NCI-H128 (cell line): ENCODE results near the gene NYAP1.
A peak's percentile ranks its signal among the peaks of the same experiment; 100 is the strongest.
"Not testable (repeated sequence)": the region's sequence is repeated elsewhere in the genome, so short reads cannot be mapped to it uniquely, and the experiment has no call there.

Source experiments
- DNase-seq: peaks from one replicate; lab custom pipeline; 2025; ENCODE audit not compliant: unreplicated experiment; lab: John Stamatoyannopoulos, UW

The NYAP1 gene

GRCh38 chr7:100483722-100484672 lies at the start of gene NYAP1:
TSS of gene NYAP1 (plus strand) at chr7:100483927. CDS start at chr7:100485312, 1,385 bp downstream.
- peak; percentile 55 for DNase-seq

DNA sequence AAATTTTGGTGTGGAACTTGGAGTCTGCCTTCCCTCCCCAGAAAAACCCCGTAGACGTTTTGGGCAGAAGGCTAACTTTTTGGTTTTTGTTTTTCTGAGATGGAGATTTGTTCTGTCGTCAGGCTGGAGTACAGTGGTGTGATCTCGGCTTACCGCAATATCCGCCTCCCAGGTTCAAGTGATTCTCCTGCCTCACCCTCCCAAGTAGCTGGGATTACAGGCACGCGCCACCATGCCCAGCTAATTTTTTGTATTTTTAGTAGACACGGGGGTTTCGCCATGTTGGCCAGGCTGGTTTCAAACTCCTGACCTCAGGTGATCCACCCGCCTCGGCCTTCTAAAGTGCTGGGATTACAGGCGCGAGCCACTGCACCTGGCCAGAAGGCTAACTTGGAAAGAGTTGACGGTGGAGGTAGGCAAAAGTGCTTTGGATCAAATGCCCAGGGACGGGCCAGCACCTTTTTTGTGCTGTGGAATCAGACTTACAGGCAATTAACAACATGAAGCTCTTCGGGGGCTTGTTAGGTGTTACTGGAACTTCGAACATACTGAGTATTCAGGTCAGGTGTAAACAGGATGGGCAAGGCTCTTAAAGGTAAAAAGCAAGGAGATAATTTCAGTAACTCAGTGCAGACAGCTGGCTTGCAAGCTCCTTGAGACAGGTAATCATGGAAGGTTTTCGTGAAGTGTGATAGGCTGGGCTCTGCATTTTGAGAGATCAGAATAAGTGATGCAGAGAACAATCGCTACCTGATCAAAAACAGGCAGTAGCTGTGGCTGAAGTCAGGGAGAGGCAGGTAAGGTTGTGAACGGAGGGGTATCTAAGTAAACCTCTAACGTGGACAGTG lies 49.2 kb upstream of the NYAP1 start:
- no peak for DNase-seq

- DNase-seq: no peak
These were observed 48.1 kb upstream of the NYAP1 start for GRCh38 chr7:100435401-100436304.

DNA sequence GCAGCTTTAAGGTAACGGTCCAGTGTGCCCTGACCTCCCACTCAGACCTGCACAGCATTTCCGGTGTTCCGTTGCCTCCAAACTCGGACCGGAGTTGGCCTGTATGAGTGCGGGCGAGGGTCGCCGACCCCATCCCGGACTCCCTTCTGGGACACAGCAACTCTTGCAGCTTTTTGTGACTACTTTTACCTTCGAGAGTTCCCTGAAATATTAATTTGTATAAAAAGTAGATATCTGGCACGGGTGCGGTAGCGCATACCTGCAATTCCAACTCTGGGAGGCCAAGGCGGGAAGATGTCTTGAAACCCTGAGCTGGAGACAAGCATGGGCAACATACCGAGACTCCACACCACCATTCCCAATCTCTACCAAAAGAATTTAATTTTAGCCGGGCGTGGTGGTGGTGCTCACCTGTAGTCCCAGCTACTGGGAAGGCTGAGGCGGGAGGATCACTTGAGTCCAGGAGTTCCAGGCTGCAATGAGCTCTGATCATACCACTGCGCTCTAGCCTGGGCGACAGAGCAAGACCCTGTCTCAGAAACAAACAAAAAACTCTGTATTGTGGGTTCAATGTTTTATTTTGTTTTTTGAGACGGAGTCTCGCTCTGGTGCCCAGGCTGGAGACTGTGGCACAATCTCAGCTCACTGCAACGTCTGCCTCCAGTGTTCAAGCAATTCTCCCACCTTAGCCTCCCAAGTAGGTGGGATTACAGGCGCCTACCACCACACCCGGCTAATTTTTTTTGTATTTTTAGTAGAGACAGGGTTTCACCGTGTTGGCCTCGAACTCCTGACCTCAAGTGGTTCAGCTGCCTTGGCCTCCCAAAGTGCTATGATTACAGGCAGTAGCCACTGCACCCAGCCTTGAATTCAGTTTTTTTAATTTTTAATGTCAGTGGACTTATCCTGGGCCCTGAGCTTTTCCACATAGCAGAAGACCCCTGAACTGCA lies 46.3 kb upstream of the NYAP1 start:
- DNase-seq: no peak

DNA sequence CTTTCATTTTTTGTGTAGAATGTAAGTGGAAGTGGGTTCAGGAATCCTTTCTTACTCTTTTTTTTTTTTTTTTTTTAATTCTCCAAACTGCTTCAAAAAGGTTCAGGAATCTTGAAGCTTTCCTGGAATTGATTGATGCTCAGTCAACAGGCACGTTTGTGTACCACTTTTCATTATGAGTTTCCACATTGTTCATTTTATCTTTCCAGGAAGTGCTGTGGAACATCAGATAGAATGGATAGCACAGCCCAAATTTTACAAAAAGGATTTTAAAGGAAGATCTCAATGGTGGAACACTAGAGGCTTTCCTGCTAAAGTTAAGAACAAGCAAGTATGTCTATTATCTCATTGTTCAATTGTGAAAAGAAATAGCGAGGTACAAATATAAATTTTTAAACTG lies 45.6 kb upstream of the NYAP1 start:
- no peak for DNase-seq

DNA sequence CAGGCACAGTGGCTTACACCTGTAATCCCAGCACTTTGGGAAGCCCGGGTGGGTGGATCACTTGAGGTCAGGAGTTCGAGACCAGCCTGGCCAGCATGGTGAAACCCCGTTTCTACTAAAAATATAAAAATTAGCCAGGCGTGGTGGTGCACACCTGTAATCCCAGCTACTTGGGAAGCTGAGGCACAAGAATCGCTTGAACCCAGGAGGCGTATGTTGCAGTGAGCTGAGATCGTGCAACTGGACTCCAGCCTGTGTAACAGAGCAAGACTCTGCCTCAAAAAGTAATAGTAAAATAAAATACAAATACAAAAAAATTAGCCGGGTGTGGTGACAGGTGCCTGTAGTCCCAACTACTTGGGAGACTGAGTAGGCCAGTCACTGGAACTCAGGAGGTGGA lies 45.0 kb upstream of the NYAP1 start:
- DNase-seq: not testable (repeated sequence)

DNA sequence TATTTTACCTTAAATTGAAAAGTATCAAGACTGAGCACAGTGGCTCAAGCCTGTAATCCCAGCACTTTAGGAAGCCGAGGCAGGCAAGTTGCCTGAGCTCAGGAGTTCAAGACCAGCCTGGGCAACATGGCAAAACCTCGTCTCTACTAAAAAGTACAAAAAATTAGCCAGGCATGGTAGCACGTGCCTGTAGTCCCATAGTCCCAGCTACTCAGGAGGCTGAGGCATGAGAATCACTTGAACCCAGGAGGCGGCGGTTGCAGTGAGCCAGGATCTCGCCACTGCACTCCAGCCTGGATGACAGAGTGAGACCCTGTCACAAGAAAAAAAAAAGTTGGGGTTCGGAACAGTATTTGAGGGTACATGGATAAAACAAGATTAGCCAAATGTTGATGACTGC lies 44.5 kb upstream of the NYAP1 start:
- not testable (repeated sequence) for DNase-seq

- DNase-seq: no peak
These were observed 41.8 kb upstream of the NYAP1 start for GRCh38 chr7:100441641-100442535.

DNA sequence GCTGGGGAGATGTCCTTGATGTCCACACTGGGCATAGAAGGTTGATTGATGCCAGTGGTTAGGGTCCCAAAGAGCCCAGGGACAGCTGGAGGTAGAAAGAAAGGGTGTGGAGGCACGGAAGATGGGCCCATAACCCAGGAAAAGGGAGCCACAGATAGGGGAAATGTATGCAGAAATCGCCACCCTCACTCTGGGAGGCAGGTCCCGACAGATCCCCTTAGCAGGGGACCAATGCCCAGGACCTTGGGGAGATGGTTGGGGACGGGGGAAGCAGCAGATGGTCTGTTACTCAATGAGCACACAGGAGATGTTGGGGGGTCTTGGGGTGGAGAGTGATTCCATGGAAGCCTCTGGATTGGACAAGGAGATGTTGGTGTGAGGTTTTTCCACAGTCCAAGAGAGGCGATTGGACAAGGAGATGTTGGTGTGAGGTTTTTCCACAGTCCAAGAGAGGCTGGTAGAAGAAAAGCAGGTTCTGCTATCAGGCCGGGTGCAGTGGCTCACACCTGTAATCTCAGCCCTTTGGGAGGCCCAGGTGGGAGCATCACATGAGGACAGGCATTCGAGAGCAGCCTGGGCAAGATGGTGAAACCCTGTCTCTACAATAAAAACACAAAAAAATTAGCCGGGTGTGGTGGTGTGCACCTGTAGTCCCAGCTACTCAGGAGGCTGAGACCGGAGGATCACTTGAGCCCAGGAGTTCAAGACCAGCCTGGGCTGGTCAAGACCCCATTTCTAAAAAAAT lies 40.5 kb upstream of the NYAP1 start:
- DNase-seq: no peak

GRCh38 chr7:100444311-100445278 lies 39.1 kb upstream of the NYAP1 start:
- no peak for DNase-seq

DNA sequence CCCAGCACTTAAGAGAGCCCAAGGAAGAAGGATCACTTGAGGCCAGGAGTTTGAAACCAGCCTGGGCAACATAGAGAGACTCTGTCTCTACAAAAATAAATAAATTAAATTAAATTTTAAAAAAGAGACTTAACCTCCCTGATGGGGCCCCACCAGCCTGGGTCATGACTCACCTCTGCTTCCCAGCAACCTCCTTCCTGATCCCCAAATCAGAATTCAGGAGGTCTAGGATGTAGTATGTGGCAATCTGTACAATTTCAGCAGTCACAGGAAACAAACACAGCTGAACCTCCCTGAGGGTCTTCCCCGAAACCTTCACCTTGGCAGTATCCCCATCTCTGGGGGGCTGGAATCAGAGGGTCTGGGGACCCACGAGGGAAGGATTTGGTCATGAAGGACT lies 37.7 kb upstream of the NYAP1 start:
- no peak for DNase-seq

GRCh38 chr7:100447363-100447762 lies 36.4 kb upstream of the NYAP1 start:
- not testable (repeated sequence) for DNase-seq

DNA sequence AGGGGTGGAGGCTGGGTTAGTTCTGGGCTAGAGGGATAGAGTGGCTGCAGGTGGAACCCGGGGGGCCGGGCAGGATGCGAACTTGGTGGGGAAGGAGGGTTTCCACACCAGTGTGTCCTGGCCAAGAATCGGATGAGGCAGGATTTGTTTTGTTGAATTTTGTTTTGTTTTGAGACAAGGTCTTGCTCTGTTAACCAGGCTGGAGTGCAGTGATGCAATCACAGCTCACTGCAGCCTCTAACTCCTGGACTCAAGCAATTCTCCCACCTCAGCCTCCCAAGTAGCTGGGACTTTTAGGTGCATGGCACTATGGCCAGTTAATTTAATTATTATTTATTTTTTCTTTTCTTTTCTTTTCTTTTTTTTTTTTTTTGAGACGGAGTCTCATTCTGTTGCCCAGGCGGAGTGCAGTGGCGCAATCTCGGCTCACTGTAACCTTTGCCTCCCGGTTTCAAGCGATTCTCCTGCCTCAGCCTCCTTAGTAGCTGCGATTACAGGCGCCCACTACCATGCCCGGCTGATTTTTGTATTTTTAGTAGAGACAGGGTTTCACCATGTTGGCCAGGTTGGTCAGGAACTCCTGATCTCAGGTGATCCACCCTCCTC lies 34.4 kb upstream of the NYAP1 start:
- no peak for DNase-seq

GRCh38 chr7:100452513-100452912 lies 31.2 kb upstream of the NYAP1 start:
- no peak for DNase-seq

DNA sequence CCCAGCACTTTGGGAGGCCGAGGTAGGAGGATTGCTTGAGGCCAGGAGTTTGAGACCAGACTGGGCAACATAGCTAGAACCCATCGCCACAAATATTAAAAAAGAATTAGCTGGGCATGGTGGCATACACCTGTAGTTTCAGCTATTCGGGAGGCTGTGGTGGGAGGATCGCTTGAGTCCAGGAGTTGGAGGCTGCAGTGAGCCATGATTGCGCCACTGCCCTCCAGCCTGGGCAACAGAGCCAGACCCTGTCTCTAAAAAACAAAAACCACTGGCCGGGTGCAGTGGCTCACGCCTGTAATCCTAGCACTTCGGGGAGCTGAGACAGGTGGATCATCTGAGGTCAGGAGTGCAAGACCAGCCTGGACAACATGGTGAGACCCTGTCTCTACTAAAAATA lies 29.9 kb upstream of the NYAP1 start:
- not testable (repeated sequence) for DNase-seq

DNA sequence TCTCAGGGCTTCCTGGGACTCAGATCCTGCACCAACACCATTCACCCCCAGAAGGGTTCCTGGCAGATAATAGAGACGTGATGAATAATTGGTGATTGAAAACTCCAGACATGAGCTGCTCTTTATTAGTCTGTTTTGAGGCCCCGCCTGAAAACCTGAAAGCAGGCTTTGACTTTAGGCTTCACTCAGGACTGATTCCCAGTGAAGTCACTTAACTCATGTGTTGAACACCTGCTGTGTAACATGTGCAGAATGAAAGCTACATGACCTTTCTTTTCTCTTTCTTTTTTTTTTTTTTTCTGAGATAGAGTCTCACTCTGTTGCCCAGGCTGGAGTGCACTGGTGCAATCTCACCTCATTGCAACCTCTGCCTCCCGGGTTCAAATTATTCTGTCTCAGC lies 28.5 kb upstream of the NYAP1 start:
- DNase-seq: no peak
